Skin of body (tissue), 2 donors: Measurements from ENCODE around the gene OTOG. TPM values are rescaled to one million over a fixed set of nuclear protein-coding genes. Genes with fewer than 3 reads are reported as not detected.

ENCODE experiments used
- DNase-seq: peaks from one replicate; lab custom pipeline; 2025; lab: John Stamatoyannopoulos, UW
- total RNA-seq: library from RNA; depleted of rRNA; stranded (reverse); fragments of >200 nt; gene quantifications from one replicate; pipeline ENCODE4 v1.2.3, GENCODE V29; 2014

The OTOG gene
- total RNA-seq, 1 donor from 2014 or later: under 0.01 TPM

DNA sequence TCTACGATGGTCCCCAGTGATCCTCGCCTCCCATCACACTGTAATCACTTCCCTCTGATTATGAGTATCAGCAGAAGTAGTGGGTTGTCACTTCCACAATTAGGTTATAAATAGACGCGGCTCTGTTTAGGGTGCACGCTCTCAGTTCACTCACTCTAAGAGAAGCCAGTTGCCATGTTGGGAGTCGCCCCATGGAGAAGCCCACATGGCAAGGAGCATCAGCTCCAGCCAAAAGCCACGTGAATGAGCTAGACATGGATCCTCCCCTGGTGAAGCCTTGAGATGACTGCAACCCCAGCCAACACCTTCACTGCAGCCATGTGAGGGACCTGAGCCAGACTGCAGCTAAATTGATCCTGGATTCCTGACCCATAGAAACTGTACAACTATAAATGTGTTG lies 145.9 kb downstream of the OTOG start:
- no peak for DNase-seq

DNA sequence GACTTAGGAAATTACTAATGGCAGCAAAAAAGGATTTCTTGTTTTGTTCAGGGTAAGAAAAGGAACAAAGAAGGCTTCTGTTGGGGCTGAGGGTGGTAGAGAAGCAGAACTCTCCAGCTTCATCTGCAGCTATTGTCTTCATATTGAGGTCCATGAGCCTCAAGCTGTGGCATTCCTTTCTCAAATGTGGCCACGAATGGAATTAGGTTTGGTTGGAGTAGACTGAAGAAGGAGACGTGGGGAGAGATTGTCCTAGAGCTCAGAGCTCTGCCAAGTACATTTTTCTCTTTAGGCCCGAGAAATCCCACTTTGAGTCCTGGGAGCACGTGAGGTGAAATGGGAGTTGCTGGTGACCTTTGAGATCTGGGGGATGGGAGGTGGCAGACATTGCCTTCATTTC lies 146.5 kb downstream of the OTOG start:
- DNase-seq: no peak

DNA sequence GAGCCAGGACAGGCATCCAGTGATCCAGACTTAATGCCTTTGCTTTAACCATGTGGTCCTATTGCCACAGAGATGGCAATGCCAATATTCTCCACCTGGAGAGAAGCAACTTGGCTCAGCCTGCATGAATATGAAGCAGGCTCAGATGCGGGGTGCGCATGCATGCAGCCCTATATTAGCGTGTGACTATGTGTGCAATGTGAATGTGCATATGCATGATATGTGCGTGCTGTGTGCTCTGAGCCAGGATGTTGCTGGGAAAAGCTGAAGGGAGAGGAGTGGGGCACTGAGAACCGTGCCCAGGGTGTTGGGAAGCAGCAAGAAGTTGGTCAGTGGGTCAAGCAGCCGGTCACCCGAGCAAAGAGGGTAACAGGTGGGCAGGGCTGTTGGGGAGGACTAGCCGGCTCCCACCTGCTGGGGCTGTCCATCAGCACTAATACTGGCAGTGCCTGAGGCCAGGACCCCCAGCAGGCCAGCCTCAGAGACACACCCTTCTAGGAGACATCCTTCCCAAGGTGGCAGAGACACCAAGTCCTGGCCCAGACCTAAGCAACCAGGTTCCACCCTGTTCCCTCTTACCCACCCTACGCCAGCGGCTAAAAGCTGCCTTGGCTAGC lies 147.5 kb downstream of the OTOG start:
- no peak for DNase-seq

DNA sequence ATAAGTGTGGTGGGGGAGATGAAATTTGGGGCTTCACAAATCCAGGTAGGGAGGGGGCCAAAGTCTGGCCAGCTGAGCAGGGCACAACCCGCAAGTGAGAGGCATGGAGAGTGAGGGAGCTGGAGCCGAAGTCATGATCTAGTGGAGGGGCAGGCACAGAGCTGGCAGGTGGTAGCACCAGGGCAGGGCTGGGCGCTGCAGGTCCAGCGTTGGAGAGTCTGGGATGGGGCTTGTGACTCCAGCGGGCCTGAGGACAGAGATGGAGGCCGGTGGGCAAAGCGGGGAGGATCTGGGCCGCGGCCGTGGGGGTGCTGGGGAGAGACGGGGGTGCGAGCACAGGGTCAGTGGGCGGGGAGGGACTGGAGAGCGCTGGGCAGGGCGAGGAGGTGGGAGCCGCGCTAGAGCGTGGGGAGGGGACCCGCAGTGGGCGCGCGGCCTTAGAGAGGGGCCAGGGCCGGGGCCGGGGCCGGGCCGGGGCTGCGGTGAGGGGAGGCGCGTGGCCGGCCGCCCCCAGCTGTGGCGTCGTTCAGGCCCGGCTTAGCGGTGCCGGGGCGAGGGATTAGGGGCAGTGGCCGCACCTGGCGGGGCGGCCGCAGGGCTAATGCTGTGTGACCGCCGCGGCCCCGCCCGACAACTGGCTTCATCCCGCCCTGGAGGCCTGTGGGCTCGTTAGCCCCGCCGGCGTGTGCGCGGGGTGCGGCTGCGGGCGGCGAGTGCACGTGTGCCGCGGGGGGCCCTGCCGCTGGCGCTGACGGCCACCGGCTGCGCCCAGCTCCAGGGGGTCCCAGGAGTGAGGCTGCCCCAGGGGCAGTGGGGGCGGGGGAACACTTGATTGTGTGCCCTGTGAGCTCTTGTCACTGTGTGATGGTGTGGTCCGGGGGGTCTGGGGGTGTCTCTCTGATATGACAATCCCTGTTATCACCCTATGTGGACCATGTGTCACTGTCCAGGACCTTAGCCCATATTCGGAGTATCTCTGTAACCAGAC lies 148.7 kb downstream of the OTOG start:
- DNase-seq: no peak

DNA sequence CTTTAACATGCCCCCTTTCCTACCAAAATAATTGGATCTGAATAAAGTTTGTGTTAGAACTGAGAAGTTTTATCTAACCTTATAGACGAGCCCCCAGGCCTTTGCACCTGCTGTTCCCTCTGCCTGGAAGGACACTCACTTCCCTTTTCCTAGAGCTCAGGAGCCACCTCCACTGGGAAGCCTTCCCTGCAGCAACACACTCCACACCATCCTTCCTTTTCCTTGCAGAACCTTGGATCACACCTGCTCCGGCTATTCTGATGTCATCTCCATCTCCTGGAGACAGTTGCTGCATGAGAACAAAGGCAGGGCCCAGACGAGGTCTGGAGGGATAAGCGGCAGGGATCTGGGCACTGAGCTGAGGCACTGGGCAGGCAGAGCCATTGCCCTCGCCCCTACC lies 149.7 kb downstream of the OTOG start:
- DNase-seq: no peak

Other genes starting within 250 kb of the OTOG start
- gene NCR3LG1, start 195.5 kb upstream of the OTOG start, total RNA-seq: 1.8 TPM
- 4.6 TPM for gene KCNJ11, start 158.6 kb upstream of the OTOG start, total RNA-seq
- gene ABCC8, start 70.4 kb upstream of the OTOG start, total RNA-seq: 2.5 TPM
- 0.10 TPM for gene USH1C, start 2.8 kb upstream of the OTOG start, total RNA-seq
- 2.3 TPM for gene MYOD1, start 172.3 kb downstream of the OTOG start, total RNA-seq
- gene KCNC1, start 187.5 kb downstream of the OTOG start, total RNA-seq: 0.30 TPM